Measurements from ENCODE around the gene CMC1.
A peak's percentile ranks its signal among the peaks of the same experiment; 100 is the strongest.

CMC1 gene

GRCh38 chr3:28343144-28343543 is 101.7 kb downstream of the CMC1 start:
- Histone ChIP-seq H3K36me3 (peaks cover 6 to 20% (median 11%) of the 10 kb centered on the region in 3 donors), H3K27ac (peak overlapping the region in 1 of 2 donors; percentile 52), H3K4me3 (peak overlapping the region in 1 of 2 donors; percentile 5), H3K27me3 (no peaks in the 10 kb centered on the region), H3K4me1 (peaks cover 0 to 70% (median 23%) of the 10 kb centered on the region in 4 donors), H3K9me3 (no peaks in the 10 kb centered on the region)
- DNase-seq: no peak
- no peak for TF ChIP-seq CTCF (IDR thresholded peaks at IDR 0.05)
- intact Hi-C loops (cut with DNase I; ENCODE audit: low total_unique reads): no loop called here

- Histone ChIP-seq H3K27ac (peak overlapping the region in 1 of 2 donors; percentile 100), H3K9me3 (no peaks in the 10 kb centered on the region), H3K36me3 (no peaks in the 10 kb centered on the region), H3K4me3 (no peak overlapping the region), H3K27me3 (no peaks in the 10 kb centered on the region), H3K4me1 (peaks cover 0 to 77% (median 25%) of the 10 kb centered on the region in 4 donors)
- no peak for TF ChIP-seq CTCF (IDR thresholded peaks at IDR 0.05)
- intact Hi-C loops (cut with DNase I; ENCODE audit: low total_unique reads): no loop called here
- no peak for DNase-seq
Observed at GRCh38 chr3:28345690-28346089, 104.3 kb downstream of the CMC1 start.

DNA sequence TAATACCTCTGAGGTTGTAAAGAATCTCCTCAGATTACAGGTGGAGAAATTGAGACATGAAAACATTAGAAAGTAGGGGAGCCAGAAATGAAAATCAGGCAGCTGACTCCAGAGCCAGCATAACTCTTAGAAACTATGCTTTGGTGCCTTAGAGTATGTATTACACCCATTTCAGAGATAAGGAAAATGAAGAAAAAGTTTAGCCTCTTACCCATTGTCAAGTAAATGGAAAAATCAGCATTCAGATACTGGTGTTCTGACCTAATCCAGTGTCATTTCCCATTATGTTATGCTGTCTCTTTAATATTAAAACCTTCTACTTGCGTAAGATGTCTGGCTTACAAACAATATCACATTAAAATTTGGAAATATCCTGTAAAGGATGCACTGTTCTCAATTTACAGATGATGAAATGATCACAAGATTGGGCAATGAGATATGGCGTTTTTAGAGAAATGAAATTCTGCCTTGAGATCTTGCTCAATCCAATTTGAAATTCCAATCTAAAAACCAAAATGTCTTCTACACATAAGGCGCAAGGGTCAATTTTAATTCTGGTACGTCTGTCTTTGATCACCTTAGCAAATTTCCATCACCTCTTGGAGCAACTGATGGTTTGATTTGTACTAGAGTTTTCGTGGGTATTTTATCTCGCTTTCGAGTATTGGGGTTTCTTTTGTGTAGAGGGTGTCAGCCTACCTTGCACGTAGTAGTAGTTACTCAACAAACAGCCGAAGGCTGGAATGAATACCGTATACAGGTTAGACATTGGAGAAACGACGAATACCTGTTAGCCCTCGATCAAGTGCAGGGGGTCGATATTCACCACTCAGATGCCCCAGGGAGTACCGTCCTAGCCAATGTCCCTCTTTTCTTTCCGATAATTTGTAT is 106.2 kb downstream of the CMC1 start:
- no peaks in the 10 kb centered on the region for H3K27me3 ChIP-seq
- H3K36me3 ChIP-seq: peaks cover 2 to 13% (median 10%) of the 10 kb centered on the region in 3 donors
- H3K4me3 ChIP-seq: peak overlapping the region; percentile 69 to 92
- intact Hi-C loops (cut with DNase I; ENCODE audit: low total_unique reads): no loop called here
- DNase-seq: no peak
- TF ChIP-seq CTCF (IDR thresholded peaks at IDR 0.05): no peak
- peak overlapping the region; percentile 98 to 100 for H3K27ac ChIP-seq
- H3K4me1 ChIP-seq: peaks cover 0 to 58% (median 20%) of the 10 kb centered on the region in 4 donors
- H3K9me3 ChIP-seq: peaks cover 0 to 9% (median under 1%) of the 10 kb centered on the region in 3 donors

GRCh38 chr3:28348265-28348628 is 106.8 kb downstream of the CMC1 start:
- Histone ChIP-seq H3K36me3 (peaks cover 7 to 19% (median 16%) of the 10 kb centered on the region in 3 donors), H3K9me3 (peaks cover 0 to 14% (median 5%) of the 10 kb centered on the region in 3 donors), H3K4me1 (peaks cover 0 to 52% (median 19%) of the 10 kb centered on the region in 4 donors), H3K27ac (peak overlapping the region; percentile 98 to 100), H3K27me3 (no peaks in the 10 kb centered on the region), H3K4me3 (peak overlapping the region; percentile 69 to 92)
- intact Hi-C loops (cut with DNase I; ENCODE audit: low total_unique reads): no loop called here
- peak in 1 of 2 donors; percentile 93 for DNase-seq
- TF ChIP-seq CTCF (IDR thresholded peaks at IDR 0.05): no peak

DNA sequence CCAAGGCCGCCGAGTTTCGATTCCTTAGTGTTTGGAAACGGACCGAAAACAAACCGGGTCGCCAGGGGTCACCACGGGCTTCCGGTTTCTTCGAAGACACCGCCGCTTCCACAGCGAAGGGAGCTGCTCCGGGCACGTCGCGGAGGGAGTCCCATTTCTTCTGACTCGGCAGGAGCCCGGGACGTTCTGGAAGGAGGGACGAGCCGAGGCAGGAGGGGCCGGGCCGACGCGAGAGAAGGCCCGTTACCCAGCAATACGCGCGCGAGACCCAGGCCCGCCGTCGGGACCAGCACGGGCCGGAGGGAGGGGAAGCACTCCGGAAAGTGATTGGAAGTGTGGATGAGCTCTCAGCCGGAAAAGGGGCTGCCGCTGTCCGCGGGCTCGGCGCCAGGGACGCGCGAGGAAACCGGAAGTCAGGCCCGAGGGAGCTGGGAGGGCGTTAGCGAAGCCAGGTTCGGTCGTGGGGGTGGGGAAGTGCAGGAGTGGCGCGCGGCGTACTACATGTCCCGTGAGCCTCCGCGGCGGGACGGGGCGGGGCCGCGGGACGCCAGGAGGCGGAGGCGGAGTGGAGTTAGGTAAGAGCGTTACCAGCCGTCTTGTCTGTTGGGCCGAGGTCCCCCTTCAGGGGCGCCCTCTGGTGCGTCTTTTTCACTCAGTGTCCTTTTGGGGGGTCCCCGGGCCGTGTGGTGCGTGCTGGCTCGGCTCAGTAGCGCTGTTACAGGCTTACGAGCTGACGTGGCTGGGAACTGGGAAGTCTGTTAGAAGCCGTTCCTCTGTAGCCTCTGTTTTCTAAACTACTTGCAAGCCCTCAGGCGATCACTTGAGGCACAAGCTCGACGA is 107.4 kb downstream of the CMC1 start, which contains the start of the genes AZI2 and ZCWPW2:
AZI2 (minus strand) TSS at position 196 of the 840 bp plus-strand sequence. CDS start 8,207 bp downstream, outside the sequence.
ZCWPW2 (plus strand) TSS at position 93 of the 840 bp plus-strand sequence. CDS start 64,348 bp downstream, outside the sequence.
- peak; percentile 6 to 19 for TF ChIP-seq CTCF (IDR thresholded peaks at IDR 0.05)
- Histone ChIP-seq H3K27me3 (no peaks in the 10 kb centered on the region), H3K9me3 (peaks cover 0 to 20% (median 6%) of the 10 kb centered on the region in 3 donors), H3K4me3 (peak within 1 kb of the TSS; percentile 69 to 92), H3K4me1 (peaks cover 0 to 46% (median 17%) of the 10 kb centered on the region in 4 donors), H3K27ac (peak within 1 kb of the TSS; percentile 98 to 100), H3K36me3 (peaks cover 9 to 25% (median 22%) of the 10 kb centered on the region in 3 donors)
- peak; percentile 94 to 97 for DNase-seq
- intact Hi-C loops (cut with DNase I; ENCODE audit: low total_unique reads): no loop called here

All from tibial artery (tissue), 4 donors.